ENCODE results near the gene CDC42BPA. TPM values are rescaled to one million over a fixed set of nuclear protein-coding genes. Genes with fewer than 3 reads are reported as not detected.

The CDC42BPA gene
- polyA plus RNA-seq, 1 donor (not counting 4 experiments of a cell fraction or from before 2014, with no cell fraction given): 9.2 TPM

DNA sequence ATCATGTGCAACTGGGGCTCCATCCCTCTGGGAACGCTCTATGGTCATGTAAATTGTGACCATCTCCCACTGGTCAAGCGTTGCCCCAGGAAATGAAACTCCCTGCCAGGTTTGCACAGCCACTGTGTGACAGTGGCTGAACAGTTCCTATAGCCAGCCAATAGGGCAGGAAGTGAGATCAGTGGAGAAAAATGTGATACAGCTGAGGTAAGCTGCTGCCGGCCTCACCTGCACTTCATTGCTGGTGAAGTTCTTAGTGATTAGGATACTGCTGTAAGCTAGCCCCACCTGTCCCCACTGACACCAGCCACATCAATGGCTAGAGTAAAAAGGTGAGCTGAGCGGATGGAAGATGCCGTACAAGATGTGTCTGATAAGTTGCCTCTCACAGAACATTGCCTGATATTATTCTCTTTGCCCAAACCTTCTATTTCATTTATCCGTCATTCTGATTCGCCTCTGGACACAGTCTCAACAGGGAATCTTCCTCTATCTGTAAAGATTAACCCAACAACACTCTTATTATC lies 38.4 kb upstream of the CDC42BPA start:
- Histone ChIP-seq H3K4me2 (ENCODE audit: control insufficient read depth, extremely low read depth, insufficient read depth, low read depth, low read length) (peak overlapping the region; percentile 78), H3K27me3 (ENCODE audit: control insufficient read depth, extremely low read depth, insufficient read depth, low read length) (no peaks in the 10 kb centered on the region), H3K4me3 (ENCODE audit: control insufficient read depth in 2 of 3, extremely low read depth in 1 of 3, insufficient read depth in 2 of 3, low read depth in 1 of 3, low read length in 3 of 3) (peak overlapping the region in 1 of 3 experiments; percentile 11), H3K27ac (ENCODE audit: control insufficient read depth, insufficient read depth, low read length) (peak overlapping the region; percentile 45), H3K9me3 (ENCODE audit: control insufficient read depth, low read depth, low read length) (no peaks in the 10 kb centered on the region), H3K9me1 (ENCODE audit: control insufficient read depth, extremely low read depth, insufficient read depth, low read length) (no peaks in the 10 kb centered on the region), H3K79me2 (ENCODE audit: control insufficient read depth, insufficient read depth, low read length) (no peaks in the 10 kb centered on the region), H3K4me1 (ENCODE audit: control insufficient read depth, extremely low read depth, insufficient read depth, low read length) (peaks cover 18% of the 10 kb centered on the region), H3K36me3 (ENCODE audit: control insufficient read depth in 2 of 2, extremely low read depth in 1 of 2, insufficient read depth in 2 of 2, low read length in 2 of 2) (no peaks in the 10 kb centered on the region), H4K20me1 (ENCODE audit: control insufficient read depth, extremely low read depth, insufficient read depth, low read length) (no peaks in the 10 kb centered on the region), H2AFZ (ENCODE audit: control insufficient read depth, low read length) (no peak overlapping the region), H3K9ac (ENCODE audit: control insufficient read depth, extremely low read depth, insufficient read depth, low read length) (no peak overlapping the region)
- TF ChIP-seq EZH2 (IDR thresholded peaks at IDR 0.05; ENCODE audit: low read length): no peak
- no peak for TF ChIP-seq CTCF (optimal IDR thresholded peaks at IDR 0.05 in 1 of 3, IDR thresholded peaks at IDR 0.05 in 1 of 3, conservative IDR thresholded peaks at IDR 0.05 in 1 of 3; ENCODE audit: extremely low read depth in 1 of 3, insufficient read depth in 2 of 3, low read length in 3 of 3)
- DNase-seq (ENCODE audit: low read depth, low spot score) (no peak), FAIRE-seq (peak; percentile 59)
- dilution Hi-C loops (cut with MboI; ENCODE audit: extremely low pct_ligation_motif_present, low sequenced_read_pairs): no loop called here

DNA sequence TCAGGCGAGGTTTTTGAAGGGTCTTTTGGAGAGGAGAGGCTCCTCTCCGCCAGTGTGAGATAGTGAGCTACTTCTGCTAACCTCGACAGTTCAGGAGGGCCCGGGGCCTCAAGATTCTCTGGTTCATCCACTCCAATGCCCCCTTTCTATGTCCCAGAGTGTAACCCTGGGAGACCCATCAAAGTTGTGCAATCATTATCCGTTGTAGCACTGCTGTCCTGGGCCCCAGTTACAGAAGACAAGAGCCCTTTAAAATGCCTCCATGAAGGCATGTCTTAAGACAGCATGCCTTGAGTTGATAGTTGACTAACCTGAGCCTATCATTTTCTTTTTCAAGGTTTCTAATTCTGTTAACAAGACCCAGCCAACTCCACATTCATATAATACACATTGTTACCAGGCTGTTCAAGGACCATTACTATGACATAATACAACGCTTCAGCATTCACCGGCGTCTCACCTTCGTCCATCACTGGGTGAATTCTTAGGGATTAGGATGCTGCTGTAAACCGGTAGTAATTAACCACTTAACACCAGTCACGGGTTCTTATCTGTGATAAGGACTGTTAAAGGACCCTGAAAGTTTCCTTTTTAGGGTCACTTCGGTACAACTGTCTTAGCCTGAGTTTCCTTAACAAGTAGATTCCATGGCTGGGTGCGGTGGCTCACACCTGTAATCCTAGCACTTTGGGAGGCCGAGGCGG lies 37.4 kb upstream of the CDC42BPA start:
- Histone ChIP-seq H3K9ac (ENCODE audit: control insufficient read depth, extremely low read depth, insufficient read depth, low read length) (no peak overlapping the region), H3K79me2 (ENCODE audit: control insufficient read depth, insufficient read depth, low read length) (no peaks in the 10 kb centered on the region), H3K9me3 (ENCODE audit: control insufficient read depth, low read depth, low read length) (no peaks in the 10 kb centered on the region), H3K9me1 (ENCODE audit: control insufficient read depth, extremely low read depth, insufficient read depth, low read length) (no peaks in the 10 kb centered on the region), H3K4me1 (ENCODE audit: control insufficient read depth, extremely low read depth, insufficient read depth, low read length) (peaks cover 18% of the 10 kb centered on the region), H3K4me2 (ENCODE audit: control insufficient read depth, extremely low read depth, insufficient read depth, low read depth, low read length) (no peak overlapping the region), H3K36me3 (ENCODE audit: control insufficient read depth in 2 of 2, extremely low read depth in 1 of 2, insufficient read depth in 2 of 2, low read length in 2 of 2) (no peaks in the 10 kb centered on the region), H4K20me1 (ENCODE audit: control insufficient read depth, extremely low read depth, insufficient read depth, low read length) (no peaks in the 10 kb centered on the region), H3K4me3 (ENCODE audit: control insufficient read depth in 2 of 3, extremely low read depth in 1 of 3, insufficient read depth in 2 of 3, low read depth in 1 of 3, low read length in 3 of 3) (no peak overlapping the region), H2AFZ (ENCODE audit: control insufficient read depth, low read length) (no peak overlapping the region), H3K27me3 (ENCODE audit: control insufficient read depth, extremely low read depth, insufficient read depth, low read length) (no peaks in the 10 kb centered on the region), H3K27ac (ENCODE audit: control insufficient read depth, insufficient read depth, low read length) (no peak overlapping the region)
- TF ChIP-seq EZH2 (IDR thresholded peaks at IDR 0.05; ENCODE audit: low read length): no peak
- FAIRE-seq (no peak), DNase-seq (ENCODE audit: low read depth, low spot score) (no peak)
- dilution Hi-C loops (cut with MboI; ENCODE audit: extremely low pct_ligation_motif_present, low sequenced_read_pairs): no loop called here
